T-cell (primary cell): ENCODE data around the gene RPRML. TPM values are rescaled to one million over a fixed set of nuclear protein-coding genes. Genes with fewer than 3 reads are reported as not detected.

Experiments
- ATAC-seq, 4 experiments: fragments of 200-7000 bp in 3 of 4; fragments of 150-1000 bp in 1 of 4; cut with Tn5 transposase; replicated peaks in 1 of 4; 1 replicate in 3 of 4; 2 replicates in 1 of 4; pipeline ENCODE4 v1.10.0; 2021; ENCODE audit warnings: moderate library complexity in 3 of 4, mild to moderate bottlenecking in 2 of 4, moderate number of reproducible peaks in 1 of 4
- CTCF ChIA-PET, 2 donors: fragments of 300-600 bp; sonication (Branson Sonifier 250); formaldehyde crosslinking; loops; one replicate each; lab custom pipeline; 2022; ENCODE audit warnings: antibody characterized with exemption in 2 of 2; lab: Charles Lee
- POLR2A ChIA-PET, 2 donors: fragments of 300-600 bp; sonication (Branson Sonifier 250); formaldehyde crosslinking; loops; one replicate each; lab custom pipeline; 2022; ENCODE audit warnings: antibody characterized with exemption in 2 of 2; lab: Charles Lee
- DNase-seq, 35 experiments: peaks; one replicate each; pipeline versions ENCODE4 v3.0.0 to v3.0.0-alpha.2; 2013 to 2023
- H3K27ac ChIP-seq: one replicate; pipeline ENCODE4 v1.5.1; 2013; ENCODE audit warnings: low read length
- H3K27me3 ChIP-seq, 2 experiments: replicated peaks in 1 of 2; 1 replicate in 1 of 2; 2 replicates in 1 of 2; pipeline versions ENCODE4 v1.6.1 to v1.7.0; 2013; ENCODE audit warnings: low read length in 1 of 2, mixed read lengths in 1 of 2; ENCODE audit not compliant: control insufficient read depth in 2 of 2, insufficient read depth in 2 of 2; ENCODE audit errors: extremely low read depth in 1 of 2
- H3K36me3 ChIP-seq, 2 donors: 1 replicate in 1 of 2; 2 replicates in 1 of 2; pipeline versions ENCODE4 v1.6.1 to v1.7.0; 2013; ENCODE audit warnings: low read length in 1 of 2; ENCODE audit not compliant: control insufficient read depth in 2 of 2, insufficient read depth in 1 of 2; ENCODE audit errors: extremely low read depth in 1 of 2
- H3K4me1 ChIP-seq, 2 experiments: 1 replicate in 1 of 2; 2 replicates in 1 of 2; pipeline versions ENCODE4 v1.6.1 to v1.7.0; 2013; ENCODE audit warnings: low read length in 2 of 2, mixed read lengths in 1 of 2; ENCODE audit not compliant: insufficient read depth in 2 of 2, control insufficient read depth in 1 of 2; ENCODE audit errors: extremely low read depth in 1 of 2
- H3K4me3 ChIP-seq, 2 donors: 1 replicate in 1 of 2; 2 replicates in 1 of 2; pipeline versions ENCODE4 v1.5.1 to v1.7.0; 2013; ENCODE audit warnings: mild to moderate bottlenecking in 2 of 2, low read length in 1 of 2, moderate library complexity in 1 of 2; ENCODE audit not compliant: control insufficient read depth in 1 of 2; ENCODE audit errors: extremely low read depth in 1 of 2
- H3K9me3 ChIP-seq: 2 replicates; pipeline ENCODE4 v1.7.0; 2013
- H3K27ac Mint-ChIP-seq, 2 donors: one replicate each; pipeline ENCODE4 v1.8.0; 2020 to 2021; ENCODE audit warnings: mild to moderate bottlenecking in 2 of 2, mixed read lengths in 2 of 2
- H3K27me3 Mint-ChIP-seq, 2 donors: one replicate each; pipeline ENCODE4 v1.8.0; 2021 to 2022; ENCODE audit warnings: mixed read lengths in 2 of 2
- H3K36me3 Mint-ChIP-seq: one replicate; pipeline ENCODE4 v1.8.0; 2021; ENCODE audit warnings: mixed read lengths
- H3K4me1 Mint-ChIP-seq, 3 donors: one replicate each; pipeline ENCODE4 v1.8.0; 2020 to 2022; ENCODE audit warnings: mixed read lengths in 3 of 3, mild to moderate bottlenecking in 1 of 3
- H3K4me3 Mint-ChIP-seq, 3 donors: one replicate each; pipeline ENCODE4 v1.8.0; 2020 to 2022; ENCODE audit warnings: mild to moderate bottlenecking in 3 of 3, mixed read lengths in 3 of 3, moderate library complexity in 3 of 3
- H3K9me3 Mint-ChIP-seq, 3 donors: one replicate each; pipeline ENCODE4 v1.8.0; 2020 to 2022; ENCODE audit warnings: mixed read lengths in 3 of 3
- WGBS: methylation state at CpG from one replicate; pipeline ENCODE4 v1.1.5; 2013; ENCODE audit warnings: missing lambda C conversion rate; ENCODE audit not compliant: insufficient coverage; 5-methylcytosine and 5-hydroxymethylcytosine counted together
- total RNA-seq, 35 experiments: library from RNA in 6 of 35; stranded (reverse) in 6 of 35; fragments of 120-200 nt in 1 of 35; gene quantifications; one replicate each; pipeline versions ENCODE4 v1.2.1 to v1.2.4 and lab custom pipeline; 2013 to 2026

RPRML gene
- total RNA-seq, 5 donors from 2014 or later (not counting 1 experiment from before 2014, with no cell fraction given) = not detected

DNA sequence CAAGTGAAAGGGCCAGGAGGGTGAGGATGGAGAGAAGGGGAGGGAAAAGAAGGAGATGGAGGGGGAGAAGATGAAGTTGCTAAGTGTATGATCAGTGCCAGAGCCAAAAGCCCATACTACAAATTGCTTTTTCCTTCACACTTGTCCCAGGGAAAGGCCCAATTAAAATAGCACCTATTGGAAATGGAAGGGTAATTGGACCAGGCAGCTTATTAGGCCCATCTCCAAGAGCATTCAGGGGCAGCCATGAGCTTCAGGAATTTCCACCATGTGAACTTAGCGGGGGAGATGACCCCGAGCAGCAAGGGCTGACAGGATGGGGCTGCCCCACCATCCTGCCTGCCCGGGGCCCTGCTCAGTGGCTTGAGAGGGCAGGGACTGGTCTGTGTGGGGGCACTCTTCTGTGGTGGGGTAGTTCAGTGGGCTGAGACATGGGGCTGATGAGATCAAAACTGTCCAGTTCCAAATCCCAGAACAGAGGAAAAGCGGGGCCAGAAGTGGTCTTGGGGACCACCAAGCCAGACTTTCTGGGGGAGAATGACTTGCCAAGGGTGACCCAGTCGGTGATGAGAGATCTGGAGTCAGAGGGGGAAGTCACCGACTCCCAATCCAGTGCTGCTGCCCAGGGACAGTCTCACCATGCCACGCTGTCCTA, 28.6 kb downstream of the RPRML start:
- DNase-seq (no peak), ATAC-seq (no peak)
- Histone ChIP-seq H3K27me3 (no peaks in the 10 kb centered on the region), H3K4me3 (no peak overlapping the region), H3K4me1 (no peaks in the 10 kb centered on the region), H3K36me3 (peaks cover 0 to 8% of the 10 kb centered on the region in 2 donors), H3K27ac (no peak overlapping the region), H3K9me3 (no peaks in the 10 kb centered on the region)
- ChIA-PET CTCF (no interaction called here), POLR2A (no interaction called here)
- peaks cover under 1 to 2% (median under 1%) of the 10 kb centered on the region in 3 donors for H3K4me1 Mint-ChIP-seq
- H3K36me3 Mint-ChIP-seq = peaks cover 24% of the 10 kb centered on the region
- no peak overlapping the region for H3K4me3 Mint-ChIP-seq
- WGBS = 98% methylated on average over 6 of the region's 7 CpGs
- H3K9me3 Mint-ChIP-seq = no peaks in the 10 kb centered on the region
- H3K27ac Mint-ChIP-seq = no peak overlapping the region
- no peaks in the 10 kb centered on the region for H3K27me3 Mint-ChIP-seq

DNA sequence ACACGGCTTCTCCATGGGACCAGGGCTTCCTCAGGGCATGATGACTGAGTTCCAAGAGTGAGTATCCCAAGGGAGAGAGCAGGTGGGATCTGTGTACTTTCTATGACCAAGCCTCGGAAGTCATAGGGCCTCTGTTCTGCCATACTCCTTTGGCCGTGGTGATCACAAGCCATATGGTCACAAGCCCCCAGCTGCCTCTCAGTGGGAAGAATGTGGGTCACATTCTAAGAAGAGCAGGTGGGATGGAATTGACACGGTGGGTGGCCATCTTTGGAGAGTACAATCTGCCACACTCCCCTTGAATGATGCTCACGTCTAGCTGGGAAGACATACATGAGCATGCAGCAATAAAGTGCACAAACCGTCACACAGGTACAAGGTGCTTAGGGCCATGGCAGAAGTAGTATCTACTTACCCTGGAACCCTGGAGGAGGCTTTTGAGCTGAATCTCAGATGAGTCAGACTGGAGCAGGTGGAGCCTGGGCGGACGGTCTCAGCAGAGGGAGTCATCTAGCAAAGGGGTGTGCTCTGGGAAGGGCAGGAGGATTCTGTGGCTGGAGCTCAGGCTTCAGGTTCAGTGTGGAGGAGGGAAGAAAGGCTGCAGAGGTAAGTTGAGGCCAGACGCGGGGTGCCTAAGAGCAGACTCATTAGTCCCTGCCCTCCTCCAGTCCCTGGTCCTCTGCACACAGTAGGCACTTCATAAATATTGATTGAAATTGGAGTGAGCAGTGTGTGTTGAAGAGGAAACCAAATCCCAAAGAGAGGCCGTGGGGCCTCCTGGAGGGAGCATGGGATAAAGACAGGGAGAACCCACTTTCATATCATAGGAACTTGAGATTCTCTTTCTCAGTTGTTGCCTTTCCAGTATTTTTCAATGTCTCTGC, 29.5 kb downstream of the RPRML start:
- no peaks in the 10 kb centered on the region for H3K27me3 ChIP-seq
- Mint-ChIP-seq H3K4me1 (peaks cover 5 to 10% (median 9%) of the 10 kb centered on the region in 3 donors), H3K4me3 (no peak overlapping the region), H3K27me3 (no peaks in the 10 kb centered on the region), H3K36me3 (peaks cover 21% of the 10 kb centered on the region), H3K27ac (no peak overlapping the region), H3K9me3 (no peaks in the 10 kb centered on the region)
- no peak overlapping the region for H3K4me3 ChIP-seq
- H3K27ac ChIP-seq = no peak overlapping the region
- H3K9me3 ChIP-seq = no peaks in the 10 kb centered on the region
- ChIA-PET POLR2A (no interaction called here), CTCF (no interaction called here)
- H3K4me1 ChIP-seq = peaks cover 0 to 8% of the 10 kb centered on the region in 2 experiments
- ATAC-seq (no peak), DNase-seq (no peak)
- H3K36me3 ChIP-seq = peaks cover 0 to 8% of the 10 kb centered on the region in 2 donors
- 88% methylated on average over 9 of the region's 11 CpGs for whole genome bisulfite sequencing

DNA sequence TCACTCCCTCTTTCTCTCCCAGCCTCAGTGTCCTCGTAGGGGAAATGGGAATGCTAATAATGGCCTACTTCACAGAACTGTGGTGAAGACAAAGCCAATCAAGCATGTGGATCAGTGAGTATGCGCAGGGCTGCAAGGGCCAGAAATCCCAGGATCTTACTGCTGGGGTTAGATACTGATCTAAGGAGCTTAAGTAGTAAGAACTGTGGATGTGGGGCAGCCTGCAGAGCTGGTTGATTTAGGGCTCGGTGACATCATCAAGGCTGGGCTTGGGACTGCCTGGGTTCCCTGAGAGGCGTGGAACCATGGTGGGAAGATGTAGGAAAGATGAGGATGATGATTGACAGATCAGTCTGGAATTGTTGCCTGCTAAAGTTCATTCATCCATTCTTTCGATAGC, 30.5 kb downstream of the RPRML start:
- no peak for DNase-seq
- POLR2A ChIA-PET = no interaction called here
- no peak overlapping the region for H3K4me3 Mint-ChIP-seq

DNA sequence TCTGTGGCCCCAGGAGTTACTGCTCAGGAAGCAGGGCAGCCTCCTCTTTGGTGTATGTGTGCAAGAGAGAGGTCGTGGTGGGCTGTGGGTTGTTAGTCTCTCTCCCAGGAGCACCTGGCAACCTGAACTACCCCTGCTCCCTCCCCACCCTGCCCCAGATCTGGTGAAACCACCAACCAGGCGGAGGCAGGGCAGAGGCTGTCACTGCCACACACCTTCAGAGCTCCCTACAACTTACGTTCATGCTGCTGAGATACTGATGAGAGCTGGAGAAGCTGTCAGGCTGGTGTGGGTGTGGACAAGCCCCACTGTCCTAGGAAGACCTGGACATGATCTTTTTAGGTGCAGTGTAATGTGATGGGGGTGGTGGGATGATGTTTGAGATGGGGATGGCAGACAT, 31.8 kb downstream of the RPRML start:
- no peak for DNase-seq
- Mint-ChIP-seq H3K36me3 (peaks cover 16% of the 10 kb centered on the region), H3K27ac (no peak overlapping the region), H3K9me3 (no peaks in the 10 kb centered on the region), H3K4me3 (no peak overlapping the region), H3K27me3 (no peaks in the 10 kb centered on the region), H3K4me1 (peaks cover 19 to 28% (median 27%) of the 10 kb centered on the region in 3 donors)
- Histone ChIP-seq H3K36me3 (peaks cover 0 to 9% of the 10 kb centered on the region in 2 donors), H3K9me3 (no peaks in the 10 kb centered on the region), H3K27ac (no peak overlapping the region), H3K4me3 (no peak overlapping the region), H3K27me3 (no peaks in the 10 kb centered on the region), H3K4me1 (peaks cover 0 to 22% of the 10 kb centered on the region in 2 experiments)
- no peak for ATAC-seq
- ChIA-PET CTCF (interaction anchor here in 1 of 2 donors (0.5 kb wide), 1 partner anchor 9 kb away, joined by 6 read pairs; no protein-coding TSS in a partner anchor), POLR2A (no interaction called here)
- WGBS = no CpG with 5 or more reads among the region's 3 CpGs

More for the DNA sequence above, 30.5 kb downstream of the RPRML start:
- Histone ChIP-seq H3K27ac (no peak overlapping the region), H3K9me3 (no peaks in the 10 kb centered on the region), H3K27me3 (no peaks in the 10 kb centered on the region), H3K4me1 (peaks cover 0 to 17% of the 10 kb centered on the region in 2 experiments), H3K4me3 (no peak overlapping the region), H3K36me3 (peaks cover 0 to 8% of the 10 kb centered on the region in 2 donors)
- H3K4me1 Mint-ChIP-seq = peaks cover 12 to 20% (median 17%) of the 10 kb centered on the region in 3 donors
- ATAC-seq = no peak
- CTCF ChIA-PET = no interaction called here
- H3K27me3 Mint-ChIP-seq = no peaks in the 10 kb centered on the region
- no peak overlapping the region for H3K27ac Mint-ChIP-seq
- H3K36me3 Mint-ChIP-seq = peaks cover 21% of the 10 kb centered on the region
- H3K9me3 Mint-ChIP-seq = no peaks in the 10 kb centered on the region
- WGBS = 94% methylated on average over 3 of the region's 5 CpGs

DNA sequence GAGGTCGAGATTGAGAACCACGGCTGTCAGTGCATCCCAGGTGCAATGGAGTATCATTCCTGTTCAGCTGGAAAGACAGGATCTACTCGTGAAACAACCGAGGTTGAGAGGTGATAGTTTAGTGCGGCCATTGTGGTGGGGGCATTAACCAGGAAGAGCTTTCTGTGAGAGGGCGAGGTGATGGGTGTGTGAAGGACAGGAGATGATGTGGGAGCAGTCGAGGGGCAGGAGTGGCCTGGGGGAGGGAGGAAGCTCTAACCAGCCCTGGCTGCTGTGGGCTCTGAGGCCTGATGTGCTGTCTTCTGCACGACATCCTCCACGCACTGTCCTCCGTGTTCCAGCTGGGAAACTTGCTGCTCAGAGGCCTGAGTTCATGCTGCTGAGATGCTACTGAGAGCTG, 34.1 kb downstream of the RPRML start:
- H3K27ac Mint-ChIP-seq = no peak overlapping the region
- no peaks in the 10 kb centered on the region for H3K9me3 Mint-ChIP-seq
- 88% methylated on average over 9 of the region's 10 CpGs for WGBS

More for the DNA sequence above, 34.1 kb downstream of the RPRML start:
- no peaks in the 10 kb centered on the region for H3K27me3 ChIP-seq
- peaks cover 5 to 23% of the 10 kb centered on the region in 2 donors for H3K36me3 ChIP-seq
- H3K36me3 Mint-ChIP-seq = peaks cover 24% of the 10 kb centered on the region
- DNase-seq = no peak
- H3K9me3 ChIP-seq = no peaks in the 10 kb centered on the region
- ATAC-seq = no peak
- ChIA-PET CTCF (no interaction called here), POLR2A (interaction anchor here in 1 of 2 donors (0.6 kb wide), 1 partner anchor 1123 kb away, joined by 3 read pairs; no protein-coding TSS in a partner anchor)
- H3K27me3 Mint-ChIP-seq = no peaks in the 10 kb centered on the region
- peaks cover 16 to 30% (median 27%) of the 10 kb centered on the region in 3 donors for H3K4me1 Mint-ChIP-seq
- H3K4me1 ChIP-seq = peaks cover 0 to 22% of the 10 kb centered on the region in 2 experiments
- no peak overlapping the region for H3K4me3 Mint-ChIP-seq
- H3K27ac ChIP-seq = no peak overlapping the region
- H3K4me3 ChIP-seq = no peak overlapping the region
